ENCODE measurements around the gene PRKCZ. TPM values are rescaled to one million over a fixed set of nuclear protein-coding genes. Genes with fewer than 3 reads are reported as not detected.

Gene PRKCZ
- total and polyA plus RNA-seq, 2 of the 4 experiments (the other 2 are of a cell fraction): 2.0 to 3.5 TPM

GRCh38 chr1:2132222-2133038 lies 82.2 kb downstream of the PRKCZ start:
- H3K9ac ChIP-seq (ENCODE audit: low read depth, low read length): peak overlapping the region; percentile 41
- no TSS peak for BruUV-seq (replicated peaks)
- no peaks in the 10 kb centered on the region for H3K36me3 ChIP-seq (ENCODE audit: control insufficient read depth, insufficient read depth, low read length)
- 15% methylated on average over 19 of the region's 40 CpGs; no CpG with 5 or more reads in 1 of the 2 experiments for WGBS, 2 experiments (ENCODE audit: extremely low coverage in 2 of 2, insufficient read length in 1 of 2)
- H3K4me1 ChIP-seq (ENCODE audit: control insufficient read depth, insufficient read depth, low read length): peaks cover 16% of the 10 kb centered on the region
- peak overlapping the region; percentile 83 for H3K4ac ChIP-seq (ENCODE audit: low read depth, low read length)
- dilution Hi-C loops (cut with HindIII; ENCODE audit: low sequenced_read_pairs, unreplicated experiment): no loop called here
- no peaks in the 10 kb centered on the region for H3K9me3 ChIP-seq (ENCODE audit: control insufficient read depth, insufficient read depth, low read length)
- no peaks in the 10 kb centered on the region for H3K79me1 ChIP-seq (ENCODE audit: low read depth in 1 of 2, low read length in 2 of 2)
- peak; percentile 85 for DNase-seq
- H2BK120ac ChIP-seq (ENCODE audit: low read depth, low read length): peak overlapping the region; percentile 77
- peak overlapping the region; percentile 8 for H3K18ac ChIP-seq (ENCODE audit: low read depth, low read length)
- peak overlapping the region; percentile 94 for H2AK9ac ChIP-seq (replicated peaks; ENCODE audit: low read depth, low read length, poor library complexity)
- CTCF ChIA-PET: interaction anchor here (0.5 to 1.2 kb wide), 3 partner anchors 16 to 42 kb away, joined by 3 to 9 read pairs (median 4); no protein-coding TSS in a partner anchor
- H2BK15ac ChIP-seq (ENCODE audit: low read depth, low read length): peak overlapping the region; percentile 30; the same call in 1 of the 3 replicates
- ATAC-seq (ENCODE audit: low read depth): peak; percentile 6; the same call in 1 of the 2 replicates
- H4K20me1 ChIP-seq (ENCODE audit: insufficient read depth, low read length): no peaks in the 10 kb centered on the region
- peak overlapping the region; percentile 66 for H2BK5ac ChIP-seq (ENCODE audit: low read depth, low read length, poor library complexity, severe bottlenecking)
- in situ Hi-C loops (cut with MboI; ENCODE audit: low sequenced_read_pairs): no loop called here
- peak overlapping the region; percentile 27; the same call in 1 of the 2 replicates for H3K56ac ChIP-seq (ENCODE audit: extremely low read depth, insufficient read depth, low read length)
- peak overlapping the region; percentile 37 for H3K4me3 ChIP-seq (ENCODE audit: insufficient read depth, low read depth, low read length)
- H2AFZ ChIP-seq (replicated peaks; ENCODE audit: low read length, poor library complexity): peak overlapping the region; percentile 94
- H2BK20ac ChIP-seq (ENCODE audit: low read depth, low read length): peak overlapping the region; percentile 26
- H2AK5ac ChIP-seq (ENCODE audit: low read depth, low read length): no peak overlapping the region; the same call in 1 of the 2 replicates
- peaks cover 5% of the 10 kb centered on the region for H3K9me1 ChIP-seq (ENCODE audit: insufficient read depth, low read length)
- peak overlapping the region; percentile 75 for H3K14ac ChIP-seq (replicated peaks; ENCODE audit: low read depth, low read length)
- peak overlapping the region; percentile 57 for H3K27ac ChIP-seq (ENCODE audit: insufficient read depth, low read length)
- H4K5ac ChIP-seq (ENCODE audit: low read depth, low read length): peak overlapping the region; percentile 81
- POLR2A ChIA-PET (ENCODE audit: unreplicated experiment): interaction anchor here (0.5 kb wide), 1 partner anchor 14 kb away, joined by 9 read pairs; no protein-coding TSS in a partner anchor
- H4K8ac ChIP-seq (ENCODE audit: low read depth in 2 of 2, low read length in 2 of 2): peak overlapping the region; percentile 68 to 94
- no peaks in the 10 kb centered on the region; the same call in 1 of the 2 replicates for H3K27me3 ChIP-seq (ENCODE audit: control insufficient read depth, insufficient read depth, low read length)
- H3K4me2 ChIP-seq (ENCODE audit: low read depth, low read length): peak overlapping the region; percentile 79
- H3K23ac ChIP-seq (ENCODE audit: low read depth, low read length): peak overlapping the region; percentile 25; the same call in 1 of the 2 replicates
- intact Hi-C loops (cut with micrococcal nuclease): no loop called here
- peak overlapping the region; percentile 71; the same call in 1 of the 2 replicates for H4K91ac ChIP-seq (ENCODE audit: insufficient read depth, low read depth, low read length)
- TF ChIP-seq RFX5 (IDR thresholded peaks at IDR 0.05; ENCODE audit: low read depth, low read length) (no peak), MAFK (IDR thresholded peaks at IDR 0.05; ENCODE audit: low read depth, low read length) (no peak), MAZ (IDR thresholded peaks at IDR 0.05; ENCODE audit: borderline replicate concordance, low read depth, low read length) (no peak), CHD1 (IDR thresholded peaks at IDR 0.05; ENCODE audit: low read depth, low read length) (peak; percentile 85; the same call in 1 of the 2 replicates), CEBPB (IDR thresholded peaks at IDR 0.05; ENCODE audit: low read depth, low read length) (no peak), MXI1 (IDR thresholded peaks at IDR 0.05; ENCODE audit: borderline replicate concordance, low read depth, low read length) (no peak), NFE2L2 (IDR thresholded peaks at IDR 0.05; ENCODE audit: low read depth, low read length) (no peak), FOS (IDR thresholded peaks at IDR 0.05; ENCODE audit: low read depth, low read length) (no peak; the same call in 1 of the 2 replicates), BHLHE40 (IDR thresholded peaks at IDR 0.05; ENCODE audit: low read depth, low read length) (no peak), RCOR1 (IDR thresholded peaks at IDR 0.05; ENCODE audit: insufficient replicate concordance, low read length) (peak; percentile 36), POLR2A (IDR thresholded peaks at IDR 0.05; ENCODE audit: low read depth, low read length) (peak; percentile 96), SMC3 (IDR thresholded peaks at IDR 0.05; ENCODE audit: low read depth, low read length) (peak; percentile 52), RAD21 (IDR thresholded peaks at IDR 0.05; ENCODE audit: low read length) (peak; percentile 72)
- TF ChIP-seq, protein P1, sequence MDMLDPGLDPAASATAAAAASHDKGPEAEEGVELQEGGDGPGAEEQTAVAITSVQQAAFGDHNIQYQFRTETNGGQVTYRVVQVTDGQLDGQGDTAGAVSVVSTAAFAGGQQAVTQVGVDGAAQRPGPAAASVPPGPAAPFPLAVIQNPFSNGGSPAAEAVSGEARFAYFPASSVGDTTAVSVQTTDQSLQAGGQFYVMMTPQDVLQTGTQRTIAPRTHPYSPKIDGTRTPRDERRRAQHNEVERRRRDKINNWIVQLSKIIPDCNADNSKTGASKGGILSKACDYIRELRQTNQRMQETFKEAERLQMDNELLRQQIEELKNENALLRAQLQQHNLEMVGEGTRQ (IDR thresholded peaks at IDR 0.05; ENCODE audit: low read depth, low read length): no peak; the same call in 1 of the 2 replicates
- TF ChIP-seq, protein P2, sequence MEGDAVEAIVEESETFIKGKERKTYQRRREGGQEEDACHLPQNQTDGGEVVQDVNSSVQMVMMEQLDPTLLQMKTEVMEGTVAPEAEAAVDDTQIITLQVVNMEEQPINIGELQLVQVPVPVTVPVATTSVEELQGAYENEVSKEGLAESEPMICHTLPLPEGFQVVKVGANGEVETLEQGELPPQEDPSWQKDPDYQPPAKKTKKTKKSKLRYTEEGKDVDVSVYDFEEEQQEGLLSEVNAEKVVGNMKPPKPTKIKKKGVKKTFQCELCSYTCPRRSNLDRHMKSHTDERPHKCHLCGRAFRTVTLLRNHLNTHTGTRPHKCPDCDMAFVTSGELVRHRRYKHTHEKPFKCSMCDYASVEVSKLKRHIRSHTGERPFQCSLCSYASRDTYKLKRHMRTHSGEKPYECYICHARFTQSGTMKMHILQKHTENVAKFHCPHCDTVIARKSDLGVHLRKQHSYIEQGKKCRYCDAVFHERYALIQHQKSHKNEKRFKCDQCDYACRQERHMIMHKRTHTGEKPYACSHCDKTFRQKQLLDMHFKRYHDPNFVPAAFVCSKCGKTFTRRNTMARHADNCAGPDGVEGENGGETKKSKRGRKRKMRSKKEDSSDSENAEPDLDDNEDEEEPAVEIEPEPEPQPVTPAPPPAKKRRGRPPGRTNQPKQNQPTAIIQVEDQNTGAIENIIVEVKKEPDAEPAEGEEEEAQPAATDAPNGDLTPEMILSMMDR (conservative IDR thresholded peaks at IDR 0.05; ENCODE audit: low read depth, low read length): peak; percentile 78
